Lower leg skin (tissue), 3 donors: ENCODE measurements around the gene ZNHIT2.

ENCODE experiments used
- POLR2A ChIP-seq, 2 donors: fragments of 450-650 bp; IDR thresholded peaks; one replicate each; pipeline ENCODE4 v1.6.1; 2016 to 2017; ENCODE audit warnings: antibody characterized with exemption in 2 of 2, mild to moderate bottlenecking in 1 of 2, moderate library complexity in 1 of 2
- TF ChIP-seq, protein P1 (sequence below), 3 donors: fragments of 450-650 bp; IDR thresholded peaks; one replicate each; pipeline ENCODE4 v1.5.1; 2016; ENCODE audit warnings: antibody characterized with exemption in 3 of 3, mild to moderate bottlenecking in 3 of 3, moderate library complexity in 2 of 3

DNA sequence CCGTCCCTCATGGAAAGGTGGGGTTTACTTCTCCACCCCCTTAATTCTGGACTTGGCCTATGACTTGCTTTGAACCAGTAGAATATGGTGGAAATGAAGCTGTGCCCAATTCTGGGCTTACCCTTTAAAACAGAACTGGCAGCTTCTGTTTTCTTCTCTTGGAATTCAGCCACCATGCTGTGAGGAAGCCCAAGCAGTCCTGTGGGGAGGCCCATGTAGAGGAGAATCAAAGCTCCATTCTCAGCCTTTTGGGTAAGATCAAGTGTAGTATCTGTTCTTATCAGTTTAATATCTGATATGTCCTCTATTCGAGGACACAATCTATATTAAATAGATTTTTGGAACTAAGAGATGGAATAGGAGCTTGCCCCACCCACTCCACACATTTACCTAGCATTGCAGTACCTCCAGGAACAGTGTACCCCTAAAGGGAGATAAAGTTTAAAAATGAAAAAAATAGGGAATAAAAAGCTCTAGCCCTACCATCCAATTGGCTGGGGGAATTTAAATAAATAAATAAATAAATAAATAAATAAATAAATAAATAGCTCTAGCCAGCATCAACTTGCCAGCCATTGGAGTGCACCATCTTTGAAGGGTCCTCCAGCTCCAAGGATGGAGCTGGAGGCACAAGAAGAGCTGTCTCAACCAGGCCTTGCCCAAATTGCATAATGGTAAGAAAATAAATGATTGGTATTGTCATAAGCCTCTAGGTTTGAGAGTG is 30.0 kb upstream of the ZNHIT2 start:
- TF ChIP-seq, protein P1, sequence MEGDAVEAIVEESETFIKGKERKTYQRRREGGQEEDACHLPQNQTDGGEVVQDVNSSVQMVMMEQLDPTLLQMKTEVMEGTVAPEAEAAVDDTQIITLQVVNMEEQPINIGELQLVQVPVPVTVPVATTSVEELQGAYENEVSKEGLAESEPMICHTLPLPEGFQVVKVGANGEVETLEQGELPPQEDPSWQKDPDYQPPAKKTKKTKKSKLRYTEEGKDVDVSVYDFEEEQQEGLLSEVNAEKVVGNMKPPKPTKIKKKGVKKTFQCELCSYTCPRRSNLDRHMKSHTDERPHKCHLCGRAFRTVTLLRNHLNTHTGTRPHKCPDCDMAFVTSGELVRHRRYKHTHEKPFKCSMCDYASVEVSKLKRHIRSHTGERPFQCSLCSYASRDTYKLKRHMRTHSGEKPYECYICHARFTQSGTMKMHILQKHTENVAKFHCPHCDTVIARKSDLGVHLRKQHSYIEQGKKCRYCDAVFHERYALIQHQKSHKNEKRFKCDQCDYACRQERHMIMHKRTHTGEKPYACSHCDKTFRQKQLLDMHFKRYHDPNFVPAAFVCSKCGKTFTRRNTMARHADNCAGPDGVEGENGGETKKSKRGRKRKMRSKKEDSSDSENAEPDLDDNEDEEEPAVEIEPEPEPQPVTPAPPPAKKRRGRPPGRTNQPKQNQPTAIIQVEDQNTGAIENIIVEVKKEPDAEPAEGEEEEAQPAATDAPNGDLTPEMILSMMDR (IDR thresholded peaks at IDR 0.05): no peak
- TF ChIP-seq POLR2A (IDR thresholded peaks at IDR 0.05): no peak
